ENCODE data around the gene BTBD7. TPM values are rescaled to one million over a fixed set of nuclear protein-coding genes. Genes with fewer than 3 reads are reported as not detected.
"Not testable (repeated sequence)": the region's sequence is repeated elsewhere in the genome, so short reads cannot be mapped to it uniquely, and the experiment has no call there.

The BTBD7 gene
- total RNA-seq, 3 donors from 2014 or later = 39.9 to 59.2 (median 45.6) TPM

DNA sequence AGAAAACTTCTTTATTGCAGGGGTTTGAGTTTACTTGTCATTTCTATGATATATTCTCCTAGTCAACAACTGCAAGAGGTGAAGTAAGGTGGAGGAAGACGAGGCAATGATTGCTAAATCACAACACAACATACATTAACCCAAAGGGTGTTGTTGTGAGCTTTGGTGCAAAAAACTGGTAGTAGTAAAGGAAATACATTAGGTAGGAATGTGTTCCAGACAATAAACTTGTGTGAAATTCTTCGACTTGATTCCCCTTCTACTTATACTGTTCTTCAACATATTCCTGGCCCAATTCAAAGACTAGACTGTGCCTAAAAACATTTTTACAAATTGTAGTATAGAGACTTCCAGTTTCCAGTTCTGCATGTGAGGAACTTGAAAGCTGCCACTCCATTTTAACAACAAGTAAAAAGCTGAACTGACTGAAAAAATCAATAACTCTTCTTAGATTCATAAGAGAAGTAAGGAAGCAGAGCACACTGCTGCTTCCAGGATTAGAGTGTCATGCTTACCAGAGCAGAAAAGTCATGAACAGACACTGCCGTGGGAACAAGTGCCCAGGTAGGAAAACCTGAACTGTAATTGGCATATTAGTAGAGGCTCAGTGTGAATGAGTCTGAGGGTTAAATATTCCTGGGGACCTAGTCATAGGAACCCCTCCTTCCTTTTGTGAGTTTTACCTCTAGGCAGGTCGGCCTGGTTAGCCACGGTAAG, 36.3 kb upstream of the BTBD7 start:
- no peak for ATAC-seq
- Histone ChIP-seq H3K4me3 (no peak overlapping the region), H3K36me3 (ENCODE audit: low read depth) (no peaks in the 10 kb centered on the region), H3K9me3 (no peaks in the 10 kb centered on the region), H3K4me1 (ENCODE audit: low read depth) (no peaks in the 10 kb centered on the region)
- TF ChIP-seq CTCF (IDR thresholded peaks at IDR 0.05) = no peak
- intact Hi-C loops (cut with DNase I, micrococcal nuclease) = no loop called here
- DNase-seq = no peak

DNA sequence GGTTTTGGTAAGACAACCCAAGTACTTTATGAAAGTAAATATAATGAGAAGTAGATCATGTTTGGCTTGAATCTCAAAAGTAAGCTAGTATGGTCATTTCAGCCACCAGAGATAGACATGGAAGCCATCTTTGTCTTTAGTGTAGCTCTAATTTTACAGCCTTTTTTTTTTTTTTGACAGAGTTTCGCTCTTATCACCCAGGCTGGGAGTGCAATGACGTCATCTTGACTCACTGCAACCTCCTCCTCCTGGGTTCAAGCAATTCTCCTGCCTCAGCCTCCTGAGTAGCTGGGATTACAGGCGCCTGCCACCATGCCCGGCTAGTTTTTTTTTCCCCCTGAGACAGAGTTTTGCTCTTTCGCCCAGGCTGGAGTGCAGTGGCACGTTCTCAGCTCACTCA, 22.0 kb upstream of the BTBD7 start:
- H3K4me3 ChIP-seq; H3K36me3 ChIP-seq (ENCODE audit: low read depth); H3K9me3 ChIP-seq; H3K4me1 ChIP-seq (ENCODE audit: low read depth); ATAC-seq; DNase-seq; intact Hi-C loops (cut with DNase I, micrococcal nuclease): not testable (repeated sequence)

DNA sequence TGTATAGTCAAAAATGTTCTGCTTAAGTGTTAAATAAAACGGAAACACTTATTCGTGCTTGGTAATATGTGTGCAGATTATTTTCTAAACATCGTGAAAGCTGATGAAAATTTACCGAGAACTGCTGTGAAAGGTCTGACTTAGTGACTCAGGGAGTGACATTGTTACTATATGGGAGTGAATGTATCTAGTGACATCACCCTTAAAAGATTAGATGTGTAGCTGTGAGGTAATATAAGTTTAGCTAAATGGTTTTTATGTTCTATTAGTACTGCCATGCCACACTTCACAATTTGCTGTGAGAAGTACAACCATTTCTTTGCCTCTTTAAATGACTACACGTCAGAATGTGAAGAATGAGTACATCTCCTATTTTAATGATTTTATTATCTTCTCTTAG, 15.5 kb upstream of the BTBD7 start:
- Histone ChIP-seq H3K36me3 (ENCODE audit: low read depth) (no peaks in the 10 kb centered on the region), H3K4me1 (ENCODE audit: low read depth) (no peaks in the 10 kb centered on the region), H3K4me3 (no peak overlapping the region), H3K9me3 (no peaks in the 10 kb centered on the region)
- DNase-seq (no peak), ATAC-seq (no peak)
- intact Hi-C loops (cut with DNase I, micrococcal nuclease) = no loop called here
- no peak for TF ChIP-seq CTCF (IDR thresholded peaks at IDR 0.05)

DNA sequence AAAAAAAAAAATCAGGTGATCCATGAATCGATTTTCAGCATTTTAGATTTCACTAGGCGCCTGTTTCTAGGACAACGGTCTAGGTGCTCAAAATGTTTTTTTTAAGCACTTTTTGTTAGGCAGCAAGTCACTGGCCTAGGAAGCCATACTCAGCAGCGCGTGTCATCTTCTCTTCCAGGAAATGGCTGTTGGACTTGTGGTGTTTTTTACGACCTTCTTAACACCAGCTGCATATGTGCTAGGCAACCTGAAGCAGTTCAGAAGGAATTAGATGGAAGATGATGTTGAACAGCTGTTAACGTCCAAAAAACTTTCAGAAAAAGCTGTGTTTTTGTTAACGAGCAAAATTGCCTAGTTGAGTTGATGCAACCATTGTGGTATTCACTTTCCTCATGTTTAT, 15.0 kb upstream of the BTBD7 start:
- Histone ChIP-seq H3K4me1 (ENCODE audit: low read depth) (no peaks in the 10 kb centered on the region), H3K9me3 (no peaks in the 10 kb centered on the region), H3K4me3 (no peak overlapping the region), H3K36me3 (ENCODE audit: low read depth) (no peaks in the 10 kb centered on the region)
- TF ChIP-seq CTCF (IDR thresholded peaks at IDR 0.05) = no peak
- intact Hi-C loops (cut with DNase I, micrococcal nuclease) = no loop called here
- no peak for ATAC-seq
- DNase-seq = no peak

GRCh38 chr14:93346926-93347721, 14.3 kb upstream of the BTBD7 start, which contains the start of gene COX8C:
Gene COX8C, plus strand, starts transcription at chr14:93347182. Its CDS starts 87 bp downstream, at chr14:93347269.
- ATAC-seq (no peak), DNase-seq (no peak)
- Histone ChIP-seq H3K36me3 (ENCODE audit: low read depth) (no peaks in the 10 kb centered on the region), H3K4me1 (ENCODE audit: low read depth) (no peaks in the 10 kb centered on the region), H3K9me3 (no peaks in the 10 kb centered on the region), H3K4me3 (no peak within 1 kb of the TSS)
- intact Hi-C loops (cut with DNase I, micrococcal nuclease) = no loop called here
- no peak for TF ChIP-seq CTCF (IDR thresholded peaks at IDR 0.05)

- Histone ChIP-seq H3K36me3 (ENCODE audit: low read depth) (no peaks in the 10 kb centered on the region), H3K4me1 (ENCODE audit: low read depth) (no peaks in the 10 kb centered on the region), H3K9me3 (no peaks in the 10 kb centered on the region), H3K4me3 (no peak overlapping the region)
- ATAC-seq = no peak
- intact Hi-C loops (cut with DNase I, micrococcal nuclease) = no loop called here
- DNase-seq = no peak
- no peak for TF ChIP-seq CTCF (IDR thresholded peaks at IDR 0.05)
Observed at GRCh38 chr14:93343797-93344196, 11.0 kb upstream of the BTBD7 start.
